Ovary (tissue), 9 donors: ENCODE measurements around the gene LSAMP. TPM values are rescaled to one million over a fixed set of nuclear protein-coding genes. Genes with fewer than 3 reads are reported as not detected.

Source experiments
- DNase-seq, 5 donors: peaks; one replicate each; pipeline ENCODE4 v3.0.0-alpha.2; 2019 to 2020
- H3K27ac ChIP-seq, 2 donors: fragments of 200-600 bp; one replicate each; pipeline versions ENCODE4 v1.5.1 to v1.8.0; 2019 to 2022
- H3K27me3 ChIP-seq: fragments of 200-600 bp; one replicate; pipeline ENCODE4 v1.8.0; 2022
- H3K36me3 ChIP-seq: fragments of 200-600 bp; sonication (generic); one replicate; pipeline ENCODE4 v1.5.1; 2019
- H3K4me1 ChIP-seq: one replicate; pipeline ENCODE4 v1.8.1; 2013; ENCODE audit warnings: mild to moderate bottlenecking, moderate library complexity; ENCODE audit not compliant: insufficient read depth
- H3K4me3 ChIP-seq: fragments of 200-600 bp; sonication (generic); one replicate; pipeline ENCODE4 v1.5.1; 2017
- H3K9me3 ChIP-seq, 2 donors: fragments of 200-600 bp in 1 of 2; sonication (generic) in 1 of 2; one replicate each; pipeline versions ENCODE4 v1.5.1 to v1.8.1; 2013 to 2019; ENCODE audit warnings: mild to moderate bottlenecking in 1 of 2, moderate library complexity in 1 of 2
- EP300 ChIP-seq: sonication (generic); formaldehyde crosslinking; IDR thresholded peaks from one replicate; pipeline ENCODE4 v1.6.1; 2017; ENCODE audit warnings: antibody characterized with exemption
- POLR2A ChIP-seq: fragments of 450-650 bp; IDR thresholded peaks from one replicate; pipeline ENCODE4 v1.6.1; 2017; ENCODE audit warnings: antibody characterized with exemption, mild to moderate bottlenecking, moderate library complexity
- WGBS, 3 donors: extraction: QIAGEN DNeasy Blood & Tissue Kit in 1 of 3; methylation state at CpG; one replicate each; pipeline versions ENCODE4 v1.1.5 to v1.1.7; 2013 to 2017; 5-methylcytosine and 5-hydroxymethylcytosine counted together
- intact Hi-C, 4 donors: fragments of 100-400 bp; cut with DNase I; formaldehyde crosslinking; loops; one replicate each; pipeline versions ENCODE4 v1.11.0 to v1.15.1; 2022 to 2023
- polyA plus RNA-seq, 2 donors: library from polyadenylated mRNA; stranded (reverse); fragments of 200-250 nt in 1 of 2; fragments of 350-450 nt in 1 of 2; fragmentation: Illumina TruSeq in 1 of 2; extraction: RNeasy Lipid Tissue Mini Kit (QIAGEN cat#74804) in 1 of 2; gene quantifications; one replicate each; pipeline ENCODE4 v1.2.3, GENCODE V29; 2013 to 2014
- total RNA-seq, 7 donors: library from RNA; depleted of rRNA in 2 of 7; stranded (reverse); fragments of >200 nt in 2 of 7; fragmentation: NEBNext Ultra II Directional in 3 of 7; extraction: Animal tissue kit (Norgen Biotek cat#: 25700) in 3 of 7; gene quantifications; one replicate each; pipeline versions ENCODE4 v1.1.0 to v1.2.4, GENCODE V29; 2016 to 2023
- TF ChIP-seq, protein P1 (sequence below), 3 donors: fragments of 450-650 bp in 2 of 3; fragments of 200-600 bp in 1 of 3; IDR thresholded peaks; one replicate each; pipeline versions ENCODE4 v1.5.1 to v1.8.0; 2016 to 2022; ENCODE audit warnings: antibody characterized with exemption in 3 of 3, mild to moderate bottlenecking in 1 of 3
- donor health status: DM: no; HTN: no; CAD: no; lungs with moderate emphysema.
- donor health status: DM: no; HTN: no; CAD: no.
- donor health status: Bipolar disorder and iron deficiency.
- donor health status: DM: yes; HTN: yes; CAD: no.
- donor health status: DM: no; HTN: no; CAD: no.
- donor health status: DM: yes; HTN: yes; CAD: no.

Gene LSAMP
- total and polyA plus RNA-seq, 9 donors = 1.1 to 13.0 (median 5.4) TPM

DNA sequence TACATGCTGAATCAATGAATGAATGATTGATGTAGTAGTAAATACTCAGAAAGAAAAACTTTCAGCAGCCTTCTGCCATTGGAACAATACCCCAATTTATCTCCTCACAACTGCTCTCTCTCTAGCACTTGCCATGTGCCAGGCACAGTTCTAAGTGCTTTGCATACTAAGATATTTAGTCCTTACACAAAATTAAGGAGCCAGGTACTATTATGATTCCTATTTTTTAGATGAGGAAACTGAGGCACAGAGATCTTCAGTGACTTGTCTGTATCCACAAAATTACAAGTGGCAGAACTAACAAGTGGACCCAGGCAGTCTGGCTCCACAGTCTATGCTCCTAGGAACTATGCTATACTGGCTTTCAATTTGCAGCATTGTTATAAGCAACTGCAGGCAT lies 279.2 kb downstream of the LSAMP start:
- Histone ChIP-seq H3K27ac (no peak overlapping the region), H3K4me1 (no peaks in the 10 kb centered on the region), H3K36me3 (no peaks in the 10 kb centered on the region), H3K4me3 (no peak overlapping the region), H3K27me3 (no peaks in the 10 kb centered on the region), H3K9me3 (no peaks in the 10 kb centered on the region)
- TF ChIP-seq POLR2A (no peak), EP300 (no peak)
- TF ChIP-seq, protein P1, sequence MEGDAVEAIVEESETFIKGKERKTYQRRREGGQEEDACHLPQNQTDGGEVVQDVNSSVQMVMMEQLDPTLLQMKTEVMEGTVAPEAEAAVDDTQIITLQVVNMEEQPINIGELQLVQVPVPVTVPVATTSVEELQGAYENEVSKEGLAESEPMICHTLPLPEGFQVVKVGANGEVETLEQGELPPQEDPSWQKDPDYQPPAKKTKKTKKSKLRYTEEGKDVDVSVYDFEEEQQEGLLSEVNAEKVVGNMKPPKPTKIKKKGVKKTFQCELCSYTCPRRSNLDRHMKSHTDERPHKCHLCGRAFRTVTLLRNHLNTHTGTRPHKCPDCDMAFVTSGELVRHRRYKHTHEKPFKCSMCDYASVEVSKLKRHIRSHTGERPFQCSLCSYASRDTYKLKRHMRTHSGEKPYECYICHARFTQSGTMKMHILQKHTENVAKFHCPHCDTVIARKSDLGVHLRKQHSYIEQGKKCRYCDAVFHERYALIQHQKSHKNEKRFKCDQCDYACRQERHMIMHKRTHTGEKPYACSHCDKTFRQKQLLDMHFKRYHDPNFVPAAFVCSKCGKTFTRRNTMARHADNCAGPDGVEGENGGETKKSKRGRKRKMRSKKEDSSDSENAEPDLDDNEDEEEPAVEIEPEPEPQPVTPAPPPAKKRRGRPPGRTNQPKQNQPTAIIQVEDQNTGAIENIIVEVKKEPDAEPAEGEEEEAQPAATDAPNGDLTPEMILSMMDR (IDR thresholded peaks at IDR 0.05) = no peak
- intact Hi-C loops = no loop called here
- no peak for DNase-seq

DNA sequence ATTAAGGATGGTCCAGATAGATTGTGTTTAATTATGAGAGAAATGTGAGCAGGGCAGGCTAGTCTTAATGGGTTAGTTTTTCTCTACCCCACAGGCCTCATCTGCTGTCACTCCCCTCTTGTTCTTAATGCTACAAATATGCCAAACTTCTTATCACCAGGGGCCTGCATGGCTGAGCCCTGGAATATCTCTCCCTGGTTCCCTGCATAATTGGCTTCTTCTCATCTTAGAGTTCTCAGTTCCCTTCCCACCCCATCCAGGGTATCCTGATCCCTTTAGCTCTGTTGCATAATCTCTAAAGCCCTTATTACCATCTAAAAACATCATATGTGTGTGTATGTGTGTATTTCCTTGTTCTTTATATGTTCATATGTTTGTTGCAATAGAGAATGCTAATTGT lies 279.6 kb downstream of the LSAMP start:
- no peak for DNase-seq
- Histone ChIP-seq H3K36me3 (no peaks in the 10 kb centered on the region), H3K4me1 (no peaks in the 10 kb centered on the region), H3K27ac (no peak overlapping the region), H3K9me3 (no peaks in the 10 kb centered on the region), H3K4me3 (no peak overlapping the region), H3K27me3 (no peaks in the 10 kb centered on the region)
- intact Hi-C loops = no loop called here
- no peak for TF ChIP-seq POLR2A
- TF ChIP-seq EP300 = no peak
- TF ChIP-seq, protein P1 (IDR thresholded peaks at IDR 0.05) = no peak

DNA sequence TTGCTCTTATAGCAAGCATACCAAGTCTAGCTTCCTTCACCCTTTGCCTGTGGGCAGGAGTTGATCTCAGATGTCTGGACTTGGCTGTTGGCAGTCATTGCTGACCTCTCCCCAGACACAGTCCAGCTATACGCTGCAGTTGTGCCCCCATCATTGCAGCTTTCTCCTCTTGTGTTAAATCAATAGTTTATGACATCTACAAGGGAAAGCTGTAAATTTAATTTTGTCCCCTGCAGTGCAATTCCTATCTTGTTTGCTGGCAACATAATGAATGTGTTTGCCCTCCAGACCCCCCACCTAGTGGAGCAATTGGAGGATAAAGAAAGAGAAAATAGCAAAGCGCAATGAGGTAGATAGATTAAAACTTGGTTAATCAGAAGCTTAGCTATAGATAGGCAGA lies 280.2 kb downstream of the LSAMP start:
- Histone ChIP-seq H3K4me1 (no peaks in the 10 kb centered on the region), H3K36me3 (no peaks in the 10 kb centered on the region), H3K27ac (no peak overlapping the region), H3K9me3 (no peaks in the 10 kb centered on the region), H3K4me3 (no peak overlapping the region), H3K27me3 (no peaks in the 10 kb centered on the region)
- intact Hi-C loops = no loop called here
- 93 to 94% (median 94%) methylated on average over 2 of the region's 2 CpGs for WGBS, 3 donors
- no peak for DNase-seq
- TF ChIP-seq, protein P1 (IDR thresholded peaks at IDR 0.05) = no peak
- TF ChIP-seq POLR2A (no peak), EP300 (no peak)

DNA sequence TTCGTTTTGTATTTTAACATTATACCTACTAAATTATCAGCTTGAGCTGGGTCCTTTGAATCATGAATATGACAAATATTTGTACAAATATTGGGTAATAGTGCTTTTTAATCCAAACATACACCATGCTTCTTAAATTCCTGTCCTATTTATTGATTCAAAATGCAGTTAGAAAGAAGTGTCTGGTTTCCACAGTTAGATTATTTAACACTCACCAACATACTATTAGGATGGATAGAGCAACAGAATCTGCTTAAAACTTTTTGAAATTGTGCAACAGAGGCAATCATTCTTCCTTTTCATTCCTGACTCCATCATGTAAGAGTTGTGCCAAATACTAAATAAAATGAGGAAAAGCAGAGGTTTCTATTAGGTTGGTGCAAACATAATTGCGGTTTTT lies 281.2 kb downstream of the LSAMP start:
- 60 to 63% (median 62%) methylated on average over 2 of the region's 2 CpGs for WGBS, 3 donors

More for the DNA sequence above, 281.2 kb downstream of the LSAMP start:
- no peak overlapping the region for H3K4me3 ChIP-seq
- no peaks in the 10 kb centered on the region for H3K4me1 ChIP-seq
- no peaks in the 10 kb centered on the region for H3K36me3 ChIP-seq
- no peaks in the 10 kb centered on the region for H3K27me3 ChIP-seq
- DNase-seq = no peak
- no peak overlapping the region for H3K27ac ChIP-seq
- intact Hi-C loops = no loop called here
- H3K9me3 ChIP-seq = no peaks in the 10 kb centered on the region
- TF ChIP-seq POLR2A (no peak), EP300 (no peak)
- TF ChIP-seq, protein P1 (IDR thresholded peaks at IDR 0.05) = no peak
